ENCODE data around the gene CASTOR2.

The CASTOR2 gene

GRCh38 chr7:75040512-75040911, 76.0 kb downstream of the CASTOR2 start:
- no peak for TF ChIP-seq CTCF (conservative IDR thresholded peaks at IDR 0.05)
- TF ChIP-seq ZFX (IDR thresholded peaks at IDR 0.05) = no peak
- H3K27ac ChIP-seq = no peak overlapping the region

GRCh38 chr7:75042286-75042685, 77.8 kb downstream of the CASTOR2 start:
- no peak overlapping the region for H3K27ac ChIP-seq
- TF ChIP-seq ZFX (IDR thresholded peaks at IDR 0.05) = no peak
- no peak for TF ChIP-seq CTCF (conservative IDR thresholded peaks at IDR 0.05)

GRCh38 chr7:75042831-75043703, 78.6 kb downstream of the CASTOR2 start:
- no peak overlapping the region for H3K27ac ChIP-seq
- TF ChIP-seq CTCF (conservative IDR thresholded peaks at IDR 0.05) (no peak), ZFX (IDR thresholded peaks at IDR 0.05) (no peak)

GRCh38 chr7:75045881-75046280, 81.4 kb downstream of the CASTOR2 start:
- no peak for TF ChIP-seq CTCF (conservative IDR thresholded peaks at IDR 0.05)
- TF ChIP-seq ZFX (IDR thresholded peaks at IDR 0.05) = no peak
- H3K27ac ChIP-seq = no peak overlapping the region

- no peak overlapping the region for H3K27ac ChIP-seq
- TF ChIP-seq ZFX (IDR thresholded peaks at IDR 0.05) = no peak
- no peak for TF ChIP-seq CTCF (conservative IDR thresholded peaks at IDR 0.05)
These were observed 84.2 kb downstream of the CASTOR2 start for GRCh38 chr7:75048435-75049379.

GRCh38 chr7:75049817-75050216, 85.3 kb downstream of the CASTOR2 start:
- no peak overlapping the region for H3K27ac ChIP-seq
- TF ChIP-seq ZFX (IDR thresholded peaks at IDR 0.05) (no peak), CTCF (conservative IDR thresholded peaks at IDR 0.05) (no peak)

- TF ChIP-seq CTCF (conservative IDR thresholded peaks at IDR 0.05) (no peak), ZFX (IDR thresholded peaks at IDR 0.05) (no peak)
- H3K27ac ChIP-seq = no peak overlapping the region
These were observed 86.0 kb downstream of the CASTOR2 start for GRCh38 chr7:75050501-75050900.

All from C4-2B (cell line).